Ovary (tissue), 9 donors: ENCODE data around the gene ATXN3. TPM values are rescaled to one million over a fixed set of nuclear protein-coding genes. Genes with fewer than 3 reads are reported as not detected.
A peak's percentile ranks its signal among the peaks of the same experiment; 100 is the strongest.

Experiments
- DNase-seq, 5 donors: peaks; one replicate each; pipeline ENCODE4 v3.0.0-alpha.2; 2019 to 2020
- H3K27ac ChIP-seq, 2 donors: fragments of 200-600 bp; one replicate each; pipeline versions ENCODE4 v1.5.1 to v1.8.0; 2019 to 2022
- H3K27me3 ChIP-seq: fragments of 200-600 bp; one replicate; pipeline ENCODE4 v1.8.0; 2022
- H3K36me3 ChIP-seq: fragments of 200-600 bp; sonication (generic); one replicate; pipeline ENCODE4 v1.5.1; 2019
- H3K4me1 ChIP-seq: one replicate; pipeline ENCODE4 v1.8.1; 2013; ENCODE audit warnings: mild to moderate bottlenecking, moderate library complexity; ENCODE audit not compliant: insufficient read depth
- H3K4me3 ChIP-seq: fragments of 200-600 bp; sonication (generic); one replicate; pipeline ENCODE4 v1.5.1; 2017
- H3K9me3 ChIP-seq, 2 donors: fragments of 200-600 bp in 1 of 2; sonication (generic) in 1 of 2; one replicate each; pipeline versions ENCODE4 v1.5.1 to v1.8.1; 2013 to 2019; ENCODE audit warnings: mild to moderate bottlenecking in 1 of 2, moderate library complexity in 1 of 2
- EP300 ChIP-seq: sonication (generic); formaldehyde crosslinking; IDR thresholded peaks from one replicate; pipeline ENCODE4 v1.6.1; 2017; ENCODE audit warnings: antibody characterized with exemption
- POLR2A ChIP-seq: fragments of 450-650 bp; IDR thresholded peaks from one replicate; pipeline ENCODE4 v1.6.1; 2017; ENCODE audit warnings: antibody characterized with exemption, mild to moderate bottlenecking, moderate library complexity
- WGBS, 3 donors: extraction: QIAGEN DNeasy Blood & Tissue Kit in 1 of 3; methylation state at CpG; one replicate each; pipeline versions ENCODE4 v1.1.5 to v1.1.7; 2013 to 2017; 5-methylcytosine and 5-hydroxymethylcytosine counted together
- intact Hi-C, 4 donors: fragments of 100-400 bp; cut with DNase I; formaldehyde crosslinking; loops; one replicate each; pipeline versions ENCODE4 v1.11.0 to v1.15.1; 2022 to 2023
- polyA plus RNA-seq, 2 donors: library from polyadenylated mRNA; stranded (reverse); fragments of 200-250 nt in 1 of 2; fragments of 350-450 nt in 1 of 2; fragmentation: Illumina TruSeq in 1 of 2; extraction: RNeasy Lipid Tissue Mini Kit (QIAGEN cat#74804) in 1 of 2; gene quantifications; one replicate each; pipeline ENCODE4 v1.2.3, GENCODE V29; 2013 to 2014
- total RNA-seq, 7 donors: library from RNA; depleted of rRNA in 2 of 7; stranded (reverse); fragments of >200 nt in 2 of 7; fragmentation: NEBNext Ultra II Directional in 3 of 7; extraction: Animal tissue kit (Norgen Biotek cat#: 25700) in 3 of 7; gene quantifications; one replicate each; pipeline versions ENCODE4 v1.1.0 to v1.2.4, GENCODE V29; 2016 to 2023
- TF ChIP-seq, protein P1 (sequence below), 3 donors: fragments of 450-650 bp in 2 of 3; fragments of 200-600 bp in 1 of 3; IDR thresholded peaks; one replicate each; pipeline versions ENCODE4 v1.5.1 to v1.8.0; 2016 to 2022; ENCODE audit warnings: antibody characterized with exemption in 3 of 3, mild to moderate bottlenecking in 1 of 3
- donor health status: DM: no; HTN: no; CAD: no; lungs with moderate emphysema.
- donor health status: DM: no; HTN: no; CAD: no.
- donor health status: Bipolar disorder and iron deficiency.
- donor health status: DM: yes; HTN: yes; CAD: no.
- donor health status: DM: no; HTN: no; CAD: no.
- donor health status: DM: yes; HTN: yes; CAD: no.

The ATXN3 gene
- total and polyA plus RNA-seq, 9 donors, result 11.9 to 35.8 (median 28.8) TPM

- Histone ChIP-seq H3K27ac (no peak overlapping the region), H3K36me3 (no peaks in the 10 kb centered on the region), H3K4me1 (peaks cover 4% of the 10 kb centered on the region), H3K27me3 (no peaks in the 10 kb centered on the region), H3K4me3 (no peak overlapping the region), H3K9me3 (no peaks in the 10 kb centered on the region)
- no peak for TF ChIP-seq POLR2A
- TF ChIP-seq EP300, result no peak
- TF ChIP-seq, protein P1, sequence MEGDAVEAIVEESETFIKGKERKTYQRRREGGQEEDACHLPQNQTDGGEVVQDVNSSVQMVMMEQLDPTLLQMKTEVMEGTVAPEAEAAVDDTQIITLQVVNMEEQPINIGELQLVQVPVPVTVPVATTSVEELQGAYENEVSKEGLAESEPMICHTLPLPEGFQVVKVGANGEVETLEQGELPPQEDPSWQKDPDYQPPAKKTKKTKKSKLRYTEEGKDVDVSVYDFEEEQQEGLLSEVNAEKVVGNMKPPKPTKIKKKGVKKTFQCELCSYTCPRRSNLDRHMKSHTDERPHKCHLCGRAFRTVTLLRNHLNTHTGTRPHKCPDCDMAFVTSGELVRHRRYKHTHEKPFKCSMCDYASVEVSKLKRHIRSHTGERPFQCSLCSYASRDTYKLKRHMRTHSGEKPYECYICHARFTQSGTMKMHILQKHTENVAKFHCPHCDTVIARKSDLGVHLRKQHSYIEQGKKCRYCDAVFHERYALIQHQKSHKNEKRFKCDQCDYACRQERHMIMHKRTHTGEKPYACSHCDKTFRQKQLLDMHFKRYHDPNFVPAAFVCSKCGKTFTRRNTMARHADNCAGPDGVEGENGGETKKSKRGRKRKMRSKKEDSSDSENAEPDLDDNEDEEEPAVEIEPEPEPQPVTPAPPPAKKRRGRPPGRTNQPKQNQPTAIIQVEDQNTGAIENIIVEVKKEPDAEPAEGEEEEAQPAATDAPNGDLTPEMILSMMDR (IDR thresholded peaks at IDR 0.05), result no peak
- no peak for DNase-seq
- WGBS, 3 donors, result 76 to 78% (median 76%) methylated on average over 5 of the region's 5 CpGs
- intact Hi-C loops, result loop anchor here in 1 of 4 donors (10.0 kb wide), 1 partner anchor 595 kb away; the partner anchor contains the start of gene PPP4R3A
These were observed 3.1 kb upstream of the ATXN3 start for GRCh38 chr14:92109490-92109889.

GRCh38 chr14:92108345-92109254 lies 2.2 kb upstream of the ATXN3 start:
- no peak for DNase-seq
- H3K27me3 ChIP-seq, result no peaks in the 10 kb centered on the region
- H3K9me3 ChIP-seq, result no peaks in the 10 kb centered on the region
- no peak overlapping the region for H3K27ac ChIP-seq
- WGBS, 3 donors, result 6 to 12% (median 9%) methylated on average over 11 of the region's 11 CpGs
- H3K36me3 ChIP-seq, result no peaks in the 10 kb centered on the region
- peaks cover 8% of the 10 kb centered on the region for H3K4me1 ChIP-seq
- H3K4me3 ChIP-seq, result no peak overlapping the region
- intact Hi-C loops, result loop anchor here in 1 of 4 donors (10.0 kb wide), 1 partner anchor 594 kb away; the partner anchor contains the start of gene PPP4R3A
- TF ChIP-seq POLR2A (no peak), EP300 (no peak)
- TF ChIP-seq, protein P1 (IDR thresholded peaks at IDR 0.05), result no peak

GRCh38 chr14:92105893-92106142 lies 564 bp downstream of the ATXN3 start:
- DNase-seq, result peak; percentile 46 to 74 (median 65)
- H3K27me3 ChIP-seq, result no peaks in the 10 kb centered on the region
- WGBS, 3 donors, result 0 to 1% (median 0%) methylated on average over 10 of the region's 10 CpGs
- no peaks in the 10 kb centered on the region for H3K9me3 ChIP-seq
- H3K4me1 ChIP-seq, result peaks cover 18% of the 10 kb centered on the region
- H3K36me3 ChIP-seq, result no peaks in the 10 kb centered on the region
- TF ChIP-seq, protein P1 (IDR thresholded peaks at IDR 0.05), result no peak
- TF ChIP-seq EP300, result no peak
- TF ChIP-seq POLR2A, result no peak
- intact Hi-C loops, result loop anchor here in 1 of 4 donors (10.0 kb wide), 1 partner anchor 591 kb away; the partner anchor contains the start of gene PPP4R3A
- H3K27ac ChIP-seq, result peak overlapping the region; percentile 95 to 97
- H3K4me3 ChIP-seq, result peak overlapping the region; percentile 94

DNA sequence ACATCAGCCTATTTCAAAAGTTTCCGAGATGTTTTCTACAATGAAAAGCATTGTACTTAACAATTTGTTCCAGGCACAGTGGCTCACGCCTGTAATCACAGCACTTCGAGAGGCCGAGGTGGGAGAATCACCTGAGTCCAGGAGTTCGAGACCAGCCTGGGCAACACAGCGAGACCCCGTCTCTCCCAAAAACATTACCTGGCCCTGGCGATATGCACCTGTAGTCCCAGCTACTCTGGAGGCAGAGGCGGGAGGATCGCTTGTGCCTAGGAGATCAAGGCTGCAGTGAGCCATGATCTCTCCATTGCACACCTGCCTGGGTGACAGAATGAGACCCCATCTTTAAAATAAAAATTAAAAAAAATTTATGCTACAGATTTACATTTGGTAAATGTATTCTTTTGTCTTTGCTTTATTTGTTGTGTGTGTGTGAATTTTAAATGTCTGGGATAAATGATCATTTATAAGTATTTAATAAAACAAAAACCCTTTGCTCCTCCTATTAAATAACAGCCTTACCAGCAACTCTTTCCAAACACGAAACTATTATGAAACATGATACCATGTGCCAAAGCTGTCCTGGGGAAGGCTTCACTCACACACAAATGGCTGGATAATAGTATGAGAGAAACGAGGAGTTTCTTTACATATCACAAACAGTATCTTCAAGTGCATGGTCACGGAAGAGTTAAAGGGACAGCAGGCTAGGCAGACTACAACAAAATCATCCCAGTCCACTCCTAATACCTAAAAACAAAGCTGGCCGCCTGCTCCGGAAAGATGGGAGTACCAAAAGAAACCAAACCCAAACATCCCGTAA lies 1.1 kb downstream of the ATXN3 start:
- Histone ChIP-seq H3K9me3 (no peaks in the 10 kb centered on the region), H3K27me3 (no peaks in the 10 kb centered on the region), H3K4me1 (peaks cover 18% of the 10 kb centered on the region), H3K27ac (peak overlapping the region; percentile 95 to 97), H3K36me3 (no peaks in the 10 kb centered on the region), H3K4me3 (peak overlapping the region; percentile 94)
- WGBS, 3 donors, result 37 to 44% (median 39%) methylated on average over 16 of the region's 16 CpGs
- intact Hi-C loops, result loop anchor here in 1 of 4 donors (10.0 kb wide), 1 partner anchor 590 kb away; the partner anchor contains the start of gene PPP4R3A
- DNase-seq, result no peak
- TF ChIP-seq, protein P1 (IDR thresholded peaks at IDR 0.05), result no peak
- TF ChIP-seq EP300 (no peak), POLR2A (no peak)
